MG63 (cell line): ENCODE data around the gene SDHB. TPM values are rescaled to one million over a fixed set of nuclear protein-coding genes. Genes with fewer than 3 reads are reported as not detected.

ENCODE experiments used
- DNase-seq: peaks from one replicate; pipeline ENCODE4 v3.0.0-alpha.2; 2020
- H3K27me3 ChIP-seq: fragments of 250-450 bp; sonication (Bioruptor Pico); 2 replicates; pipeline ENCODE4 v1.5.1; 2020; ENCODE audit warnings: mild to moderate bottlenecking, moderate library complexity
- H3K36me3 ChIP-seq: fragments of 250-450 bp; sonication (Bioruptor Pico); 2 replicates; pipeline ENCODE4 v1.5.1; 2020; ENCODE audit warnings: mild to moderate bottlenecking, moderate library complexity
- H3K4me3 ChIP-seq: fragments of 250-450 bp; sonication (Bioruptor Pico); 2 replicates; pipeline ENCODE4 v1.5.1; 2020; ENCODE audit warnings: mild to moderate bottlenecking, moderate library complexity
- H3K9me3 ChIP-seq: fragments of 250-450 bp; sonication (Bioruptor Pico); 2 replicates; pipeline ENCODE4 v1.5.1; 2020; ENCODE audit warnings: mild to moderate bottlenecking, moderate library complexity
- total RNA-seq: library from RNA; depleted of rRNA; stranded (reverse); fragments of >200 nt; shearing (Covaris generic); gene quantifications from 2 replicates; pipeline ENCODE4 v1.2.3, GENCODE V29; 2014; ENCODE audit warnings: low replicate concordance

Gene SDHB
- total RNA-seq, 1 experiment from 2014 or later: 332 TPM

GRCh38 chr1:17060306-17060749 is 6.5 kb upstream of the SDHB start:
- DNase-seq: no peak
- Histone ChIP-seq H3K36me3 (no peaks in the 10 kb centered on the region), H3K27me3 (no peaks in the 10 kb centered on the region; the same call in 1 of the 2 replicates), H3K9me3 (peaks cover 6% of the 10 kb centered on the region), H3K4me3 (no peak overlapping the region)

DNA sequence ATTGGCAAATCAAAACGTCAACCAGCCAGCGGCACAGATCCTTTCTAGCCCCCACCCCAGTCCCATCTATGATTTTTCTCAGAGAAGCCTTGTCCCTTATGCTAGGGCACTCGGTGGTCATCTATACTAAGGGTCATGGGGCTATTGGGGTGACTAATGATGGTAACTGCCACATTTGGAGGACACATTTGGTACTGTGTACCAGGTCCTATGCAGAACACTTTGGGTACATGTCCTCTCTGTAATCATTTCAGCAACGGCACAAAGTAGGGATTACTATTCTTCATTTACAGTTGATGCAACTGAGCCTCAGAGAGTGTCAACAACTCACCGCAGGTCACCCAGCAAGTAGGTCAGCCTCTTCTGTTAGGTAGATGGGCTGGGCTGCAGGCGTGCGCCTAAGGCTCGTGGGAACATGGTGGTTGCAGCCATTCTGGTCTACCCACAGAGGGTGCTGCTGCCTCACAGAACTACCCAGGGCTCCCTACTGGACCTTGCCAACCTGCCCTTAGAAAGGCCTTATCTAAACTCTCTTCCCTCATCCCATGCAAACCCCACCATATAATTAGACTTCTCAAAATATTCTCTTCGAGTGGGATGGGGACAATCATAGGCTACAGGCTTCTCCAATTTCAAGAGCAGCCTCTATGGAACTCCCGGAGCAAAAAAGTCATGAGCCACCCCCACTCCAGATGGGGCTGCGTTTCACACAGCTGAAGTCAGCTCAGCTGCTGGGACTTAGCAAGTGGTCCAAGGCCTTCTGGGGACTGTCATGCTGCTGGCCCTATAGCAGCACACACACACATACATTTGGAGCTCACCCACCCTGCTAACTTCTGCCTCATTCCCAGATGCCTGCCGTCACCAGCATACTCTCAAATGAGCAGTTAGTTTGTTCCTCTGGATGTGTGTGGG is 5.8 kb upstream of the SDHB start:
- no peaks in the 10 kb centered on the region; the same call in 1 of the 2 replicates for H3K9me3 ChIP-seq
- H3K4me3 ChIP-seq: no peak overlapping the region
- DNase-seq: peak; percentile 59
- no peaks in the 10 kb centered on the region; the same call in 1 of the 2 replicates for H3K27me3 ChIP-seq
- H3K36me3 ChIP-seq: no peaks in the 10 kb centered on the region

DNA sequence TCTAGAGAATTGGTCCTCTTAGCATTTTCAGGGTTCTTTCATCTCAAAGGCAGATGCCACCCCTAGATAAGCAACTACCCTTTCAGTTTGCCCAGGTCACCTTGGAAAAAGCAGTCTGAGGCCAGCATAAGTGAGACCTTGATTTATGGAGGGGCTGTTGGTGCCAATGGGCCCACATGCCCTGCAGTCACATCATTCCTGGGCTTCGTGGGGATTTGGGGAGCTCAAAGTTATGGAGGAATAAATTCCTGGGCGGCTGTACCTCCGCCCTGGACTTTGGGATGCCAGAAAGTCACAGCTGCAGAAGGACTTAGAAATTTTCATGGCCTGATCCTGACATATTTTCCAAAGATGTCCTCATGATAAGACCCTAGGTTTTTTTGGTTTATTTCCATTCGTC is 2.7 kb upstream of the SDHB start:
- Histone ChIP-seq H3K9me3 (no peaks in the 10 kb centered on the region), H3K36me3 (peaks cover 12% of the 10 kb centered on the region), H3K4me3 (no peak overlapping the region), H3K27me3 (no peaks in the 10 kb centered on the region; the same call in 1 of the 2 replicates)
- no peak for DNase-seq

DNA sequence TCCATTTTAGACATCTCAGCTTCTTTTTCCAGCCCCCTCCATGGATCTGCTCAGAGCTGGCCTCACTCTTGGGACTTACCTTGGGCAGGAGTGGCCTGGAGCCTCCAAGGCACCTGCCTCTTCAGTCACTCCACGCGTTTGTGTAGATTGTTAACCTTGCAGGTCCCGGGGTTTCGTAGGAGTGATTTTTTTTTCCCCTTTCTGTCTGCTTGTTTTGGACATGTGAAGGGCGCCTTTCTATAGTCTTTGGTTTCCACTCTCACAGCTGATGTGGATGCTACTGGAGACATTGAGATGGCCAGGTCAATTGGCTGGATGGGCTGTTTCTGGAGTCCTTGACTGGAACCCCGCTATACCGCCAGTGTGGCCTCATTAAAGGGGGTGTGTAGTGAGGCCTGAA is 2.0 kb upstream of the SDHB start:
- Histone ChIP-seq H3K9me3 (no peaks in the 10 kb centered on the region), H3K27me3 (no peaks in the 10 kb centered on the region; the same call in 1 of the 2 replicates)
- no peak for DNase-seq

GRCh38 chr1:17053086-17053684 is 647 bp downstream of the SDHB start:
- peak overlapping the region; percentile 84 for H3K4me3 ChIP-seq
- no peaks in the 10 kb centered on the region; the same call in 1 of the 2 replicates for H3K27me3 ChIP-seq
- no peak for DNase-seq
- peaks cover 31% of the 10 kb centered on the region for H3K36me3 ChIP-seq
- H3K9me3 ChIP-seq: no peaks in the 10 kb centered on the region

More for the DNA sequence above, 2.0 kb upstream of the SDHB start:
- peaks cover 17% of the 10 kb centered on the region for H3K36me3 ChIP-seq
- H3K4me3 ChIP-seq: no peak overlapping the region

GRCh38 chr1:17052641-17053040 is 1.2 kb downstream of the SDHB start:
- Histone ChIP-seq H3K36me3 (peaks cover 35% of the 10 kb centered on the region), H3K27me3 (no peaks in the 10 kb centered on the region; the same call in 1 of the 2 replicates), H3K9me3 (no peaks in the 10 kb centered on the region), H3K4me3 (peak overlapping the region; percentile 84)
- no peak for DNase-seq

GRCh38 chr1:17052038-17052437 is 1.8 kb downstream of the SDHB start:
- Histone ChIP-seq H3K4me3 (no peak overlapping the region), H3K36me3 (peaks cover 38% of the 10 kb centered on the region), H3K9me3 (no peaks in the 10 kb centered on the region), H3K27me3 (no peaks in the 10 kb centered on the region)
- no peak for DNase-seq

GRCh38 chr1:17047924-17048323 is 5.9 kb downstream of the SDHB start:
- no peak for DNase-seq
- no peaks in the 10 kb centered on the region for H3K27me3 ChIP-seq
- H3K4me3 ChIP-seq: no peak overlapping the region
- no peaks in the 10 kb centered on the region for H3K9me3 ChIP-seq
- peaks cover 67% of the 10 kb centered on the region for H3K36me3 ChIP-seq

DNA sequence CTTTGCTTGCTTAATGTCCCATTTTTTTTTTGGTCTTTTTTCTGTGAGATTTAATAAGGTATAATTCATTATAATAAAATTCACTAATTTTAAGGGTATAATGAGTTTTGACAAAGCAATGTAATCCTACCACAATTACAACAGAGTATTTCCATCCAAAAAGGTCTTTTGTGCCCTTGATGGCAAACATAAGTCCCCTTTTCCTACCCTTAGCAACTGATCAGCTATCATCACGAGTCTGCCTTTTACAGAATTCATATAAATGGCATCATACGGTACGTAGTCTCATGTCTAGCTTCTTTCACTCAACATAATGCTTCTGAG is 7.5 kb downstream of the SDHB start:
- DNase-seq: no peak
- Histone ChIP-seq H3K9me3 (no peaks in the 10 kb centered on the region), H3K27me3 (no peaks in the 10 kb centered on the region), H3K36me3 (peaks cover 68% of the 10 kb centered on the region), H3K4me3 (no peak overlapping the region)

DNA sequence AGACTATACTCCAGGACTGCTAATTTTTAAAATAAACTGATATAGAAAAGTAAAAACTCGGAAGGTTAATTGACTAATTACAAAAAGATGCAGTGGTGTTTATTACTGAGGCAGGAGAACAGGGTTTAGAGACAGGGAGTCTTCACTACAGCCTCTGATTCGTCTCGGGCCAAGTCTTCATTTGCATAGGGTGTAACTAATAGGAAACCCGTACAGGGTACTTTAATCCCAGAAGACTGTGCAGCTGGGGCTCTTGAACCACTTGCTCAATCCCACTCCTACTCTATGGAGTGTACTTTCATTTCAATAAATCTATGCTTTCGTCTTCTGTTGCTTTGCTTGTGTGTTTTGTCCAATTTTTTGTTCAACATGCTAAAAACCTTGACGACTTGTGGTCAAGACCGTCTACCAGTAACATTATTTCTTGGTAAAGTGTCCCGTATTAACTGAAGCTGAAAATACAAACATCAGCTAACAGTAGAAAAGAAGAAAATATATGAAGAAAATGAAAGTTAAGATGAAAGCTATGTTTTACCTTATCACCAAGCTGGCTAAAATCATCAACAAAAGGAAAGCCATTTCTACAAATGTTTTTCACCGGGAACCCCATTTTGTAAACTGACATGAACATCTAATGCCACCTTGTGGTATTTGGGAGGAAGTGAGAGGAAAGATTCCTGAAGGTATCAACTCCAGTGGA is 8.0 kb downstream of the SDHB start:
- DNase-seq: no peak
- Histone ChIP-seq H3K4me3 (no peak overlapping the region), H3K9me3 (no peaks in the 10 kb centered on the region), H3K36me3 (peaks cover 66% of the 10 kb centered on the region), H3K27me3 (no peaks in the 10 kb centered on the region)

GRCh38 chr1:17045150-17045549 is 8.7 kb downstream of the SDHB start:
- no peak for DNase-seq
- peaks cover 66% of the 10 kb centered on the region for H3K36me3 ChIP-seq
- no peaks in the 10 kb centered on the region for H3K27me3 ChIP-seq
- no peak overlapping the region for H3K4me3 ChIP-seq
- H3K9me3 ChIP-seq: no peaks in the 10 kb centered on the region

DNA sequence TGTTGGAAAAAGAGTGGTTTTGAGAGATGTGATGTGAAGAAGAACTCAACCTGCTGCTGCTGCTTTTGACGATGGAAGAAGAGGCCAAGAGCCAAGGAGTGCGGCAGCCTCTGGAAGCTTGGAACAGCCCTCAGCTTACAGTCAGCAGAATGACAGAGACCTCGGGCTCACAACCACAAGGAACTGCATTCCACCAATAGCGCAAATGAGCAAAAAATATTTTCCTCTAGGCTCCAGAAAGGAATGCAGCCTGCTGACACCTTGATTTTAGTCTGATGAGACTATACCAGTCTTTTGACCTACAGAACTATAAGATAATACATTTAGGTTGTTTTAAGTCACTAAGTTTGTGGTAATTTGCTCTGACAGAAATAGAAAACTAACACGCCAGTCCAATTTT is 10.2 kb downstream of the SDHB start:
- Histone ChIP-seq H3K27me3 (no peaks in the 10 kb centered on the region), H3K36me3 (peaks cover 72% of the 10 kb centered on the region), H3K9me3 (no peaks in the 10 kb centered on the region), H3K4me3 (no peak overlapping the region)
- DNase-seq: no peak

DNA sequence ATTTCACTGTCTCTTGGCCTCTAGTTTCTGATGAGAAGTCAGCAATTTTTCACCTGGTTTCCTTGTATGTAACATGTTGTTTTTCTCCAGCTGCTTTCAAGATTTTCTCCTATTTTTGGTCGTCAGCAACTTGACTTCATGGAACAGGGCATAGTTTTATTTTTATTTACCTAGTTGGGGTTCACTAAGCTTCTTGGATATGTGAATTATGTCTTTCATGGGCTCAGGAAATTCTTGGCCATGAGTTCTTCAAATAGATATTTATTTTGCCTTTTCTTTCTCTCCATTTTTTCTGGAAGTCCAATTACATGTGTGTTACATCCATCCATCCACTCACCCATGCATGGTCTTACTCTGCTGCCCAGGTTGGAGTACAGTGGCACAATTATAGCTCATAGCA is 13.7 kb downstream of the SDHB start:
- Histone ChIP-seq H3K27me3 (no peaks in the 10 kb centered on the region), H3K9me3 (no peaks in the 10 kb centered on the region), H3K36me3 (peaks cover 73% of the 10 kb centered on the region), H3K4me3 (no peak overlapping the region)
- no peak for DNase-seq

DNA sequence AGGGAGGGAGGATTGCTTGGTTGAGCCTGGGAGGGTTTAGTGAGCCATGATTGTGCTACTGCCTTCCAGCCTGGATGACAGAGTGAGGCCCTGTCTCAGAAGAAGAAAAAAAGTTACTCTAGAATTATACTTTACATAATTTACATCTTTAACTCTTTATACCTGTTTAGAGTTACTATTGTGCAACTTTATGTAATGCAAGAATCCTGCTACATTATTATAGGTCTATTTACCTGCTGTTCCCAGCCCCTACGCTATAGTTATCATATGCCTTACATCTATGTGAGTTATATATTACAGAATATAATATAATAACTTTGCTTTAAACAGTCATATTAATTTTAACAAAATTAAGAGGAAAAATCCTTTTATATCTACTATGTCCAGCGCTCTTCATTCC is 14.3 kb downstream of the SDHB start:
- peaks cover 68% of the 10 kb centered on the region for H3K36me3 ChIP-seq
- no peak for DNase-seq
- no peak overlapping the region for H3K4me3 ChIP-seq
- no peaks in the 10 kb centered on the region for H3K27me3 ChIP-seq
- no peaks in the 10 kb centered on the region for H3K9me3 ChIP-seq

GRCh38 chr1:17033481-17033880 is 20.4 kb downstream of the SDHB start:
- H3K27me3 ChIP-seq: no peaks in the 10 kb centered on the region
- no peaks in the 10 kb centered on the region for H3K9me3 ChIP-seq
- no peak for DNase-seq
- no peak overlapping the region for H3K4me3 ChIP-seq
- H3K36me3 ChIP-seq: peaks cover 51% of the 10 kb centered on the region

DNA sequence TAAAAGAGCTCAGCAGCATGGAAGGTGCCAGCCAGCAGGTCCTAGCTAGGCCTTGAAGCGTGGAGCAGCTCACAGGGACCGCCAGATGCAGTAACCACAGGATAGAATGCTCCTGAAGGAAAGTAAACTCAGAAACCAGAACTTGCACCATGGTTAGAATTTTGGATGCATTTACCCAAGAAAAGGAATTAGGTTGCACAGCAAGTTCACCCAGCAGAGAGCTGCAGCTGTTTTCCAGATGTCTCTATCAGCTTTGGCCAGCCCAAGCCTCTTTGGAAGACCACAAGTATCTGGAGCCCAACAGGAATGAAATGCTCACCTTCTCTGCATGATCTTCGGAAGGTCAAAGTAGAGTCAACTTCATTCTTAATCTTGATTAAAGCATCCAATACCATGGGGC is 21.1 kb downstream of the SDHB start:
- DNase-seq: no peak
- H3K36me3 ChIP-seq: peaks cover 51% of the 10 kb centered on the region
- H3K9me3 ChIP-seq: no peaks in the 10 kb centered on the region
- H3K4me3 ChIP-seq: no peak overlapping the region
- no peaks in the 10 kb centered on the region for H3K27me3 ChIP-seq

DNA sequence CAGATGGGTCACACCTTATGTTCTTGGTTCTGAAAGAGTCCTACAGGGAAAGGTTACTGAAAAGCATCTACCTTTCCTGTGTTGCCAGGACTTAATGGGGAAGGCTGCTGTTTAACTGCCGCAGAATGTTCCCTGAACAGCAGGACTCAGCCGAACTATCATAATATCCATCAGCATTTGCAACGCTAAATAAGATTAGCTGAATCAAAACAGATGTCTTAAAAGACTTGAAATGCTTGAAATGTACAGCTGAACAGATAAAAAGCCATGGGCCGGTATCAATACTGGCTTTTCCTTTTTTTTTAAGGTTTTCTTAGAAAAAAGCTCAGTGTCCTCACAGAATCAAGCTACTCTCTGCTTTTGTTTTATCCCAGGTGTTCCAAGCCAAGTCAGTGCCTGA is 22.4 kb downstream of the SDHB start:
- no peaks in the 10 kb centered on the region for H3K27me3 ChIP-seq
- H3K9me3 ChIP-seq: no peaks in the 10 kb centered on the region
- peaks cover 56% of the 10 kb centered on the region for H3K36me3 ChIP-seq
- H3K4me3 ChIP-seq: no peak overlapping the region
- no peak for DNase-seq
